Stimulated activated CD4-positive, alpha-beta T cell treated with anti-CD3 and anti-CD28 coated beads, TNF-alpha, amount 100 ng/mL, for 4 hours (primary cell): ENCODE results near the gene SERTAD2.

Experiments used
- DNase-seq, 3 experiments: peaks; one replicate each; pipeline ENCODE4 v3.0.0-alpha.2; 2020; ENCODE audit warnings: low read depth in 3 of 3

Gene SERTAD2

GRCh38 chr2:64675860-64676259 lies 22.1 kb upstream of the SERTAD2 start:
- peak; percentile 27 to 63 (median 49) for DNase-seq

GRCh38 chr2:64672708-64673107 lies 19.0 kb upstream of the SERTAD2 start:
- DNase-seq: no peak

GRCh38 chr2:64670047-64670446 lies 16.3 kb upstream of the SERTAD2 start:
- DNase-seq: no peak

GRCh38 chr2:64669288-64669687 lies 15.6 kb upstream of the SERTAD2 start:
- no peak for DNase-seq

GRCh38 chr2:64668542-64668941 lies 14.8 kb upstream of the SERTAD2 start:
- DNase-seq: no peak

- no peak for DNase-seq
Observed at GRCh38 chr2:64667535-64667934, 13.8 kb upstream of the SERTAD2 start.

- no peak for DNase-seq
Observed at GRCh38 chr2:64666810-64667438, 13.2 kb upstream of the SERTAD2 start.

GRCh38 chr2:64665709-64666108 lies 12.0 kb upstream of the SERTAD2 start:
- no peak for DNase-seq

- no peak for DNase-seq
Observed at GRCh38 chr2:64663402-64663801, 9.7 kb upstream of the SERTAD2 start.

GRCh38 chr2:64661741-64662169 lies 8.0 kb upstream of the SERTAD2 start:
- DNase-seq: no peak

- no peak for DNase-seq
Observed at GRCh38 chr2:64659252-64659651, 5.5 kb upstream of the SERTAD2 start.

- no peak for DNase-seq
Observed at GRCh38 chr2:64658269-64658668, 4.6 kb upstream of the SERTAD2 start.

- no peak for DNase-seq
Observed at GRCh38 chr2:64657411-64657810, 3.7 kb upstream of the SERTAD2 start.

GRCh38 chr2:64656379-64656778 lies 2.7 kb upstream of the SERTAD2 start:
- no peak for DNase-seq

GRCh38 chr2:64655873-64656272 lies 2.2 kb upstream of the SERTAD2 start:
- DNase-seq: no peak

- no peak for DNase-seq
Observed at GRCh38 chr2:64655018-64655664, 1.4 kb upstream of the SERTAD2 start.

GRCh38 chr2:64654063-64654811 lies 524 bp upstream of the SERTAD2 start:
- peak; percentile 31 to 47 (median 45) for DNase-seq

GRCh38 chr2:64652231-64653108 lies 1.2 kb downstream of the SERTAD2 start:
- DNase-seq: no peak

- no peak for DNase-seq
Observed at GRCh38 chr2:64651590-64651989, 2.1 kb downstream of the SERTAD2 start.

- no peak for DNase-seq
Observed at GRCh38 chr2:64650722-64651338, 2.9 kb downstream of the SERTAD2 start.

- DNase-seq: no peak
Observed at GRCh38 chr2:64650296-64650695, 3.4 kb downstream of the SERTAD2 start.
